Fibroblast of skin of abdomen (primary cell): ENCODE results near the gene CBFB.
"Not testable (repeated sequence)": the region's sequence is repeated elsewhere in the genome, so short reads cannot be mapped to it uniquely, and the experiment has no call there.

Experiments used
- DNase-seq: peaks from one replicate; pipeline ENCODE4 v3.0.0-alpha.2; 2013

CBFB gene

DNA sequence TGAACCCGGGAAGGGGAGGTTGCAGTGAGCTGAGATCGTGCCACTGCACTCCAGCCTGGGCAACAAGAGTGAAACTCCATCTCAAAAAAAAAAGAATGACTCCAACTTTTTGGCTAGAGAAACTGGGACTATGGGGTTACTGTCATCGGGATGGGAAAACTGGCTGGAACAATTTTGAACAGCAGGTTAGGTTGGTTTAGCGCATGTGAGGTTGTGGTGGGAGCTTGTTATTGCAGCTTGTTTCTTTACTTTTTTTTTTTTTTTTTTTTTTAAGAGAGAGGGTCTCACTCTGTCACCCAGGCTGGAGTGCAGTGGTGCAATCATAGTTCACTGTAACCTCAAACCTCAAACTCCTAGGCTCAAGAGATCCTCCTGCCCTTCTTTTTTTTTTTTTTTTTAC, 12.6 kb downstream of the CBFB start:
- DNase-seq, result not testable (repeated sequence)

DNA sequence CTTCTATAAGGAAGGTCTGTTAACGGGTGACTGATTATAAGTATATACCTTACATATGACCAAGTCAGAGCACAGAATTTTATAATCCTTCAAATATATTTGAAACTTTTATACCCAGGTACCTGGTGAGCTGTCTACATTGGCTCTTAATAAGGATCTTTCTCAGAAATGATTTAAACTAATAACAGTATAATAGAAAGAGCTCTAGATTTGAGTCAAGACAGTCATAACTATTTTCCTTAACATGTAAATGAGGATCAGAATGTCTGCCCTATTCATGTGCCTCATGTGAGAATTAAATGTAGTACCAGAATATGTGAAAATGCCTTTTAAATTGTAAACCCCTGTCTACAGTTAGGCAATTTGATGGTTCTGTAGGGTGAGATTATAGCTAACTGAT, 14.5 kb downstream of the CBFB start:
- DNase-seq, result no peak

DNA sequence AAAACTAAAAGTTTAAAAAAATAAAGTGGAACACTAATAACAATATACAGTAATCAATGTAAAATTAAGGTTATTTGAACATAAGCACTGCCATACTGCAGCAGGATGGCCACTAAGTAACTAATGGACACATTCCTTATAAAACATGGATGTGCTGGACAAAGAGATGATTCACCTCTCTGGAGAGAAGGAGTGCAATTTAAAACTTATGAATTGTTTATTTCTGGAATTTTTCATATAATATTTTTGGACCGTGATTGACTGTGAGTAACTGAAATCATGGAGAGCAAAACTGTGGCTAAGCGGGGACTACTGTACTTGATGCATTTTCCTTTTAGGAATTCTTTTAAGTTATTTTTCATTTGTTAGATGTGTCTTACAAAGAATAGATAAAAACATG, 21.8 kb downstream of the CBFB start:
- no peak for DNase-seq

DNA sequence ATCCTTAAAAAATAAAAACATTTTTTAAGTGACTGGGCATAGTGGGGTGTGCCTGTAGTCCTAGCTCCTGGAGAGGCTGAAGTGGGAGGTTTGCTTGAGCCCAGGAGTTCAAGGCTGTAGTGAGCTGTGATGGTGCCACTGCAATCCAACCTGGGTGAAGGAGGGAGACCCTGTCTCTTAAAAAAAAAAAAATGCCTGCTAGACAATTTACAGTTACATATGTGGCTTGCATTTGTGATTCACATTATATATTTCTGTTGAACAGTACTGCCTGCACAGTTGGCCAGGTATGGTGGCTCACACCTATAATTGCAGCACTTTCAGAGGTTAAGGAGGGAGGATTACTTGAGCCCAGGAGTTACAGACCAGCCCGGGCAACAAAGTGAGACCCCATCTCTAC, 23.4 kb downstream of the CBFB start:
- no peak for DNase-seq

DNA sequence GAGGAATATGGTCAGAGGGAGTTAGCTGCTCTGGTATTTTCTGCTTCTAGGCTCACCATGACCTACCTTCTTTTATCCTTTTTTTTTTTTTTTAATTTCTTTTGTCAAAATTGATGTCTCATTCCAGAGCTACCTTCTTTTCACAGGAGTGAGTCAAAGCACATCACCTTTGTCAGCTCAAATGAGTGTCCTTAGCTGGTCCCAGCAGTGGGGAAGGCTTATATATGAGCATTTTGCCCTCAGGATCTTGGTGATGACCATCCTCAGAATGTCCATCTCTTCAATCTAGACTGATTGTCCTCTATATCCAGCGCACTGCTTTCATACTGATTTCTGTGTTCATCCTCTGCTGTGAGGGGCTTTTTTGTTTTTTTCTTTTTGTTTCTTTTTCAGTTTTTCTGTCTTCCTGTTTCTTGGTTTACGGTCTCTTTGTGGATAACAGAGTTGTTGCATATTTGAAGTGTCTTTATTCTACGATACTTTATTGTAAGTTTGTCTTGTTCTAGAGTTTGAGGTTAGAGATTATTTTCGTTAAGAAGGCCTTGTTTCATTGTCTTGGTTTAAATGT, 24.9 kb downstream of the CBFB start:
- DNase-seq, result no peak

DNA sequence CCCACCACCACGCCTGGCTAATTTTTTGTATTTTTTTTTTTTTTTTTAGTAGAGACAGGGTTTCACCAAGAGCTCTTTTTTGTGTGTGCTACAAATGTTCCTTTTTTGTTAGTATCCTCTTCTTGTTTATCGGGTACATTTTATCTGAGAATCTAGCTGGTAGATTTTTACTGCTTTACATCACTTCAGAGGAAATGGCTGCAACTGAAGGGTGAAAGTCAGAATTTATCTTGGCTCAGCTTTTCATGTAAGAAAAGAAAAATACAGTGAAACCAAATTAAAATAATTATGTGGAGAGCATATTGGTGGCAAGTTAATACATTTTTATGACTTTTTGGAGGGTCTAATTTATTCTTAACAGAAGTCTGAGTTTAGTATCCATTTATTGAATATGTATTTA, 26.0 kb downstream of the CBFB start:
- DNase-seq, result no peak

DNA sequence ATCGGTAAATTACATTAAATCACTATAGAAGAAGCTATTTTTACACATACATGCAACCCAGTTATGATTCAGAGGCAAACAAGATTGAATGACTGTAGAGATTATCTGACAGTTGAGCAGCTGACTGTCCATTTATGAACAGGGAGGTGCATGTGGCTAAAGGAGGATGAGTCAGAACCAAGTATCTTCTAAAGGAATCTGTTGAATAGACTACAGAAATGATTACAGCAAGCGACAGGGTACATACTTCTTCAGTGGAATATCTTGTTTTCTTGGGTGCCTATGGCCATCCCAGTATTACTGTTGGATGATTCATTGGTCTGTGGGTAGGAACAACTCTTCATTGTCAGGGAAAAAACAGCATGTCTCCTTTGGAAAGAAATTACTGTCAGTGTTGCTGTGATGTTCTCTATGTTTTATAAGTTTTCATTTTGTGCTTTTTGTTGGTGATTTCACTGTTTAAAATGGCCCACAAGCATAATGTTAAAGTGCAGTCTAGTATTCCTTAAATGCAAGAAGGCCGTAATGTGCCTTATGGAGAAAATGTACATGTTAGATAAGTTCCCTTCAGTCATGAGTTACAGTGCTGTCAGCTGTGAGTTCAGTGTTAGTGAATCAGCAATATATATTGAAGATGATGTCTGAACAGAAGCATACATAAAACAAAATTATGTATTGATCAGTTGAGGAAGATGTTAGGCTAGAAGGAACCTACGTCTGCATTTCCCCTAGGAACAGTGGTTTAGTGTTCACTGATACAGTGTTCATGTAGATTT, 27.0 kb downstream of the CBFB start:
- peak; percentile 96 for DNase-seq

DNA sequence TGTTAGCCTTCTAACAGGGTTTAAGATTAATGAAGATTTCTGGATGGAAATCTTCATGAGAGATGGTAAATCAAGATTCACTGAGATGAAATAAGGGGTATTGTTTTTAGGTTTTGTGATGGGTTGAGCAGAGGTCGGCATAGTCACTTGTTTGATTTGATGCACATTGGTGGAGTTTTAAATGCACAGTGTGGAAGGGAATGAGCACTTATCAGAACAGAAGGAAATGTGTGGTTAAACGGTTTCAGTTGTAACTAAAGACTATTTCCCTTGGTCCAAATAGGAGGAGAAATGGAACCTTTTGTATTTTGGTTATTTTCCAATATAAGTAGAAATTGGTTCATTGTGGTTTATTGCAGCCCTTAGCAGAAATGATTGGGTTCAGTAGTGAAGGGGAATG, 34.1 kb downstream of the CBFB start:
- no peak for DNase-seq

DNA sequence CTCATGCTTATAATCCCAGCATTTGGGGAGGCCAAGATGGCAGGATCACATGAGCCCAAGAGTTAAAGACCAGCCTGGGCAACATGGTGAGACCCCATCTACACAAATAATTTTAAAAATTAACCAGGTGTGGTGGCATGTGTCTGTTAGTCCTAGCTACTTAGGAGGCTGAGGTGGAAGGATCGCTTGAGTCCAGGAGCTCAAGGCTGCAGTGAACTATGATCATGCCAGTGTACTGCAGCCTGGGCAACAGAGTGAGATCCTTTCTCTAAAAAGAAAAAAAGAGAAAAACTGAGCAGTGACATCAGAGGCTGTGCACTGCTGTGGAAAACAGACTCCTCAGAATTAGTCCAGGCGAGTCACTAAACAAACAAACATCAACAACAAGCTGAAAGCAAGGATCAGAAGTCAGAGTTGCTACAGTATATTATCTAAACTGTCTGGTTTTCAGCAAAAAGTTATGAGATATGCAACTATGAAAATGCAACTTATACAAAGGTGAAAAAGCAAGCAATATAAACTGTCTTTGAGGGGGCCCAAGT, 39.3 kb downstream of the CBFB start:
- no peak for DNase-seq

DNA sequence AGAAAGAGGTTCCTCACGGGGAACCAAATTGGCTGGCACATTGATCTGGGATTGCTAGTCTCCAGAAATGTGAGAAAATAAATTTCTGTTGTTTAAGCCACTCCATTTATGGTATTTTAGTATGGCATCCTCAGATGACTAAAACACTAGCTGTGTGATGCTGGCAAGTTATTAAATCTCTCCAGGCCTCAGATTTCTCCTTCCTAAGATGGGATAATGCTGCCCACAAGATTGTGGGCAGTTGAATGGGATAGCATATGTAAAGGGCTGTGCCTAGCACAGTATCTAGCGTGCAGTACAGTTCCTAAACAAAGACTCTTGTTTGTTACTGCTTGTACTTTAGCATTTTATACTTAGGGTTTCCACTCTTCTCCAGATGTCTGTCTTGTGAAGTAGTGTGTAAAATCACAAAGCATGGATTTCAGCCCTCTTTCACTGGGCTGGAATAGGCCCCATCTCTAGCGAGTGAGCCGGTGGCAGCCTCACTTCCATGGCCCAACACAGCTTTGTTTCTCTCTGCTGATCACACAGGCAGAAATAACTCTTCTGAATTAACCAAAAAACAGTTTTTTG, 42.6 kb downstream of the CBFB start:
- no peak for DNase-seq

DNA sequence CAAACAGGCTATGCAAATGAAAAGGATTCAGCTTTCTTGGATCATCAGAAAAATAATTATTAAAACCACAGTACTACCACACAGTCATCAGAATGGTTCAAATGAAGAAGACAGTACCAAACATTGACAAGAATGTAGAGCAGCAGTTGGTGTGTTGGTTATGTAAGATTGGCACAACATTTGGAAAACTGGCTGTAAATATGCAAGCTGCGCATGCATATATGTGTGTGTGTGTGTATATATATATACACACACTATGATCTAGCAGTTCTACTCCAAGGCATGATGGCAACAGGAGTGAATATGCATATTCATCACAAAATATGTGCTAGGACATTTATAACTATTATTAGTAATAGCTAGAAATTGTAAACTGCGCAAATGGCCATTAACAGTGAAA, 46.4 kb downstream of the CBFB start:
- DNase-seq, result no peak

DNA sequence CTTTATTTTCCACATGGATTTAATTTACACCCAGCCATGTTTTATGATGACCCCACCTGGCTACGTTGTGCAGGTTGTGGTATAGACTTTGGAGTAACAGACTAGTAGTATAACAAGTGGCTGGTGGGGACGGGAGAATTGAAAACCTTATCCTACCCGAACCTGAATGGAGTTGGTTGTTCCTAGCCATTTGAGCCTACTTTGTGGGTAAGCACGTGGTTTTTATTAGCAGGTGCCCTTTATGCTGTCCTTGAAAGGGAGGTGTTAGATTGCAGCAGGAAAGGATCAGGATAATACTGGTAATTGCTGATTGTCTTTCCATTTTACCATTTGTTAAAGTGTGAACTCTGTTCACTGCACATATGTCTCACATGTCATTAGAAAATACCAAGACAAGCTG, 48.9 kb downstream of the CBFB start:
- no peak for DNase-seq

DNA sequence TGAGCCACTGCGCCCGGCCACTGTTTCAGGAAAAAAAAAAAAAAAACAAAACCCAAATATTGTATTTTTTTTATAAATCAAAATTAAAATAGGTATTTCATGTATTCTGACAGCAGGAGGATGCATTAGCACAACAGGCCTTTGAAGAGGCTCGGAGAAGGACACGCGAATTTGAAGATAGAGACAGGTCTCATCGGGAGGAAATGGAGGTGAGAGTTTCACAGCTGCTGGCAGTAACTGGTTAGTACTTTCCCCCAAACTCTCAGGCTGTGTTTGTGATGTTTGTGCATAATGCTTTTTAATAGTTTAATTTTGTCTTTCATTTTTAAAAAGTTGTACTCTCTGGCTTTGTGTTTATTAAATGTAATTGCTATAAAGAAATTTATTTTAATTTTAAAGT, 53.2 kb downstream of the CBFB start:
- no peak for DNase-seq

DNA sequence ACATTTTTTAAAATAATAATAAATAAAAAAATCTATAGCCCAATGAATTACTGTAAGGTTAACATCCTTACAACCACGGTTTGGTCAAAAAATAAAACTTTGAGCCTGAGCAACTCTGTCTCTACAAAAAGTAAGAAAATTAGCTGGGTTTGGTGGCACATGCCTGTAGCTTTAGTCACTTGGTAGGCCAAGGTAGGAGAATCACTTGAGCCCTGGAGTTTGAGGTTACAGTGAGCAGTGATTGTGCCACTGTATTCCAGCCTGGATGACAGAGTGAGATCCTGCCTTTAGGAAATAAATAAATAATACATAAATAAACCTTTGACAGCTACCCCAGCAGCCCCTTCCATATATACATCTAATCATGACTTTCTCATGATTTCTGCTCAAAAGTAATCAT, 53.9 kb downstream of the CBFB start:
- DNase-seq, result no peak

DNA sequence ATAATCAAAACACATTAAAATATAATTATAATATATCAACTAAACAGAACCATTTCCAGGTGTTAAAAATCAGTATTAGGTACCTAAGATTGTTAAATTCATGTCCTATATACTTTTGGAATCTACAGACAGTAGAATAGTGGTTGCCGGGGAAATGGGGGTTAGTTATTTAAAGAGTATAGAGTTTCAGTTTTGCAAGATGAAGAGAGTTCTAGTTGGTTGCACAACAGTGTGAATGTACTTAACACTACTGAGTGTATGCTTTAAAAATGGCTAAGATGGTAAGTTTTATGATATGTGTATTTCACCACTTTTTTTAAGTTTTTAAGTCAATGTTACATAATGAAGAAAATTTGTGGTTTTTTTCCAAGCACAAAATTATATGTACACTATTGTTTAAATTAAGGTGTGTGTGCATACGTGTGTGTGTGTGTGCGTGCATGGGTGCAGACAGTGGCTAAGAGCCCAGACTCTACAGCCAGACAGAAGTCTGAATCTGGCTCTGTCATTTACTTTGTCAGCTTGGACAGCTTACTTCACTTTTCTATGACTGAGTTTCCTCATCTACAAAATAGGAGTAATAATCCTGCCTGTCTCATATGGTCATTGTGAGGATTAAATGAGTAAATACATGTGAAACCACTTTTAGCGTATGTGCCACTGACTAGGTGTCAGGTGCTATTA, 55.5 kb downstream of the CBFB start:
- peak; percentile 9 for DNase-seq

DNA sequence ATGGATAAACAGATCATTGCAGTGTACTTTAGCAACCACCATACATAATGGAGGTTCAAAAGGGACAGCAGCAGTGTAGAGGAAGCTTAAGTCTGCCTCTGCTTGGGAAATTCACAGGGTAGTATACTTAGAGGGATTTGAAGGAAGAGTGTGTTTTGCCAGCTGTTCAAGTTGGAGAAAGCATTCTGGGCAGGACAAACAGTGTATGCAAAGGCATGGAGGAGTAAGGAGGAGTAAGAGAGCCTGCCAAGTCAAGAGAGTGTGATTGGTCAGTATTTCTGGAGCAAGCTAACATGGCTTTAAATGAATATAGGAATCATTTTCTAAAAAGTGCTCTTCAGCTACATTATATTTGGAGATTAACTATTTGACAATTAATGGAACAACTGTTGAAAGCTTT, 57.9 kb downstream of the CBFB start:
- DNase-seq, result no peak

DNA sequence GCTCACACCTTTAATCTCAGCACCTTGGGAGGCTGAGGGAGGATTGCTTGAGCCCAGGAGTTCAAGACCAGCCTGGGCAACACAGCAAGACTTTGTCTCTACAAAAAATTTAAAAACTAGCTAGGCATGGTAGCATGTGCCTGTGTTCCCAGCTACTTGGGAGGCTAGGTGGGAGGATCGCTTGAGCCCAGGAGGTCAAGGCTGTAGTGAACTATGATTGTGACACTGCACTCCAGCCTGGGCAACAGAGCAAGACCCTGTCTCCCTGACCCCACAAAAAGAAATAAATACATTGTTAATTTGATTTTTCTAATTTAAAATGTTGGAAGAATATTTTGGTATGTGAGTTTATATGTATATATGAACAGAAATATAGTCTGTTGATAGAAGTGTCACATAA, 58.3 kb downstream of the CBFB start:
- no peak for DNase-seq

DNA sequence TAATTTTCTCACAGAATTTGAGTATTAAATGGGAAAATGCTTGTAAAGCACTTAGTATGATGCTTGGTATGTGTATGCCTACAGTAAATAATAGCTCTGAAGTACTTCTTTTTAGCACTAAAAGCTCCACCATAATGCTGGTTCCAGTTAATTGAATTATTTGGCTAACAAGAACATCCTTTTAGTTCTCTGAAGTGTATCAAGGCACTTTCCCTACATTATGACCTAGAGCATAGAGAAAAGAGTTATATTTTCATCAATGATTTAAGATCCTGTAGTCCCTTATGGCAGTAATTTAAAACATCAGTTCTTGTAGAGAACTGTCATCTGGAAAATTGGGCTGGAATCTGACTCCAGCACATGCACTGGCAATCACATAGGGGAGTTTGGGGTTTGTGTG, 58.9 kb downstream of the CBFB start:
- DNase-seq, result no peak

DNA sequence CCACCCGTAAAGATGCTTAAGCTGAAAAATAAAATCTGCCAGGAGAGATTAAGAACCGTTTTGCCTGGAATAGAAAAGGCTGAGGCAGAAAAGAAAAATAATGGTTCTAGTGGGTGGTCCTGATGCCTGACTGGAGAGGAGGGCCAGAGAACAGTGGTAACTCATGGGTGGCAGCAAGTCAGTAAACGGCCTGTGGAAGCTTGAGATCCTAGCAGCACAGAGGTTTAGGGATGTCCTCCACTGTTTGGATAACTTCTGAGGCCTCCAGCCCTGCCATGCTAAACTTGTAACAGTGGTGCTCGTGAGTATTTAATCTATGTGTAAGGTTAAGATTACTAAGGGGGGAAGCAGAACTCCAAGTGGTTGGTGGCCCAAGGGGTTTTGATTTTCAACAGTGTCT, 59.6 kb downstream of the CBFB start:
- no peak for DNase-seq

DNA sequence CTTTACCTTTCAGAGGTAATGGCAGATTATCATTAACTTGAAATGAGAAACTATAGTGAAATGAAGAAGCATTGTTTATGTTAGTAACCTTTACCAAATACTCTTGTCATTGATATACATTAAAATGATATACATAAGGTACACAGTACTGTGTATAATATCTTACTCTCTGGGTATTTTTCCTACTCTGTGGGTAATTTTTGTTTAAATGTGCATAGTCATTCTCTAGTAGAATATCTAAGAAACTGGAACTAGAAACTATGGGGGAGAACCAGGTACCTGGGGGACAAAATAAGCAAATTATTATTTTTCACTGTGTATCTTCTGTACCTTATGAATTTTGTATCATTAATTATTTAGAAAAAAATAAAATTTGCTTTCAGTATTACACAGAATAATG, 60.2 kb downstream of the CBFB start:
- DNase-seq, result no peak

DNA sequence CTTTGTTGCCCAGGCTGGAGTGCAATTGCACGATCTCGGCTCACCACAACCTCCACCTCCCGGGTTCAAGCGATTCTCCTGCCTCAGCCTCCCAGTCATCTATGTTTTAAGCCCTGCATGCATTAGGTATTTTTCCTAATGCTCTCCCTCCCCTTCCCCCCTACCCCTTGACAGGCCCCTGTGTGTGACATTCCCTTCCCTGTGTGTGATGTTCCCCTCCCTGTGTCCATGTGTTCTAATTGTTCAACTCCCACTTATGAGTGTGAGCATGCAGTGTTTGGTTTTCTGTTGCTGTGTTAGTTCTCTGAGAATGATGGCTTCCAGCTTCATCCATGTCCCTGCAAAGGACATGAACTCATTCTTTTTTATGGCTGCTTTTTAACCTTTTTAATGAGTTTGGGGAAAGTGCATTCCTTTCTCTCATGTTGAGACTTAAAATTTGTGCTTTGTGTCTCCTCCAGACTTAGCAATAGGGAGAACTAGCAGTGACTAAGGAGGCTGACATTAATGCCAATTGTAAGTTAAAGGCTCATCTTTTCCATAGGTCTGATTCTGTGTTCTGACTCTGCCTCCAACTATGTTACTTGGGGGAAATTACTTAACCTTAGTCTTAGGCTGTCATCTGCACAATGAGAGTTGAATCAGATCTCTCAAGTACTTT, 63.1 kb downstream of the CBFB start:
- DNase-seq, result peak; percentile 91

DNA sequence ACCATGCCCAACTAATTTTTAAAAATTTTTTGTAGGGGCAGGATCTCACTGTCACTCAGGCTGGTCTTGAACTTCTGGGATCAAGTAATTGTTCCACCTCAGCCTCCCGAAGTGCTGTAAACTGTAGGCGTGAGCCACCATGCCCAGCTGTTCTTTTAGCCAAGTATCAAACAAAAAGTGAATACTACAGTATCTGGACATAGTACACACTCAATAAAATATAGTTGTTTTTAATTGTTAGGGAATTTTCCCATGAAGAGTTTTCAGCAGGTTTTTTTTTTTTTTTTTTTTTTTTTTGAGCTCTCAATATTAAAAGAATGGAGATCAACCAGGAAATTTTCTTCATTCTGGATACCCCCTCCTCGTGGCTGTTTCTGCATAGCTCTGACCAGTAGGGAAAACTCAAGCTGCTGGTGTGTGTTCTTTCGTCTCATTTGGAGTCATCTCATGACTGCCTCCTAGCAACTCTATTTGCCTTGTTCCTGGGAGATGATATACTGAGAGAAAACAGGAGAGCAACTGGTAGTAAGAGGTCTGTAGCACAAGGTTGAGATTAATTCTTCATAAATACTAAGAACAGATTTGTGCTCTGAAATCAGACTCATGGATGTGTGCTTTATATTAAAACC, 64.3 kb downstream of the CBFB start:
- no peak for DNase-seq

DNA sequence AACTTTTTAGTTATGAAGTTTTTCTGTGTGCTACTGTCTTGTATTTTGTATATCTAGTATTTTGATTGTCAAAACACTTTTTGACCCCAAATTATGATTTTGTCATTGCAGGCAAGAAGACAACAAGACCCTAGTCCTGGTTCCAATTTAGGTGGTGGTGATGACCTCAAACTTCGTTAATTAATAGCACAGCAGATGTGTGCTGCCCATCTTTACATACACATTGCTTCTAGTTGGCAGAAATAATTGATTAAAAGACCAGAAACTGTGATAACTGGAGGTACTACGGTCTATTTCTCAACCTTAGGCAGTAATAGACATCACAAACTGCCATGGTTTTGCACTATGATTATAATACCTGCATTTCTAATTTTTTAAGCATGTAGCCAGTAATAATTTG, 69.7 kb downstream of the CBFB start:
- no peak for DNase-seq
